K562 (cell line): ENCODE data around the gene CD9. TPM values are rescaled to one million over a fixed set of nuclear protein-coding genes. Genes with fewer than 3 reads are reported as not detected.

Experiments
- ATAC-seq: fragments of 200-7000 bp; cut with Tn5 transposase; 3 replicates; pipeline ENCODE4 v1.9.1; 2020; ENCODE audit warnings: moderate library complexity
- BruUV-seq: library from RNA; stranded (reverse); fragments of 400-500 nt; replicated peaks from 2 replicates; lab custom pipeline; 2021; lab: Mats Ljungman, UMichigan
- CTCF ChIA-PET: fragments of 300-600 bp; formaldehyde crosslinking; extraction: SDS; loops from one replicate; lab custom pipeline; 2021; ENCODE audit warnings: low intra/inter-chr PET ratio; lab: Yijun Ruan, JAX
- POLR2A ChIA-PET: fragments of 300-600, 350-650 bp; sonication (Branson Sonifier 250); formaldehyde crosslinking; extraction: SDS; loops from one replicate; lab custom pipeline; 2021; ENCODE audit warnings: antibody characterized with exemption, inconsistent platforms; lab: Yijun Ruan, JAX
- DNase-seq, 4 experiments: peaks; one replicate each; pipeline versions ENCODE4 v3.0.0 to v3.0.0-alpha.2; 2011 to 2018; ENCODE audit warnings: low spot score in 3 of 4, mixed read lengths in 3 of 4; ENCODE audit errors: extremely low read depth in 1 of 4
- FAIRE-seq: peaks from 2 replicates; lab custom pipeline; 2011; peaks lifted over from hg19 to GRCh38; lab: Jason Lieb, UNC
- H2AFZ ChIP-seq: 2 replicates; pipeline ENCODE4 v1.6.0; 2011; ENCODE audit warnings: low read depth, low read length, control low read depth, inconsistent platforms
- H3K27ac ChIP-seq: fragments of 200-600 bp; 3 replicates; pipeline ENCODE4 v1.8.0; 2011; ENCODE audit warnings: low read depth, mild to moderate bottlenecking, control low read depth, inconsistent platforms, low read length, moderate library complexity, mixed read lengths; ENCODE audit errors: extremely low read depth
- H3K27me3 ChIP-seq, 2 experiments: fragments of 300-600 bp in 1 of 2; 2 replicates in 1 of 2; 3 replicates in 1 of 2; pipeline versions ENCODE4 v1.6.0 to v1.8.0; 2011; ENCODE audit warnings: inconsistent platforms in 2 of 2, low read length in 2 of 2, mild to moderate bottlenecking in 1 of 2, mixed read lengths in 1 of 2, moderate library complexity in 1 of 2; ENCODE audit not compliant: control insufficient read depth in 2 of 2, insufficient read depth in 2 of 2
- H3K36me3 ChIP-seq: fragments of 300-600 bp; 3 replicates; pipeline ENCODE4 v1.8.0; 2011; ENCODE audit warnings: mild to moderate bottlenecking, low read length, inconsistent platforms; ENCODE audit not compliant: control insufficient read depth, insufficient read depth
- H3K4me1 ChIP-seq, 2 experiments: fragments of 200-600 bp in 1 of 2; replicated peaks in 1 of 2; 2 replicates in 1 of 2; 3 replicates in 1 of 2; pipeline versions ENCODE4 v1.5.1 to v1.8.0; 2011; ENCODE audit warnings: inconsistent platforms in 2 of 2, low read length in 2 of 2, mild to moderate bottlenecking in 1 of 2, mixed read lengths in 1 of 2, moderate library complexity in 1 of 2; ENCODE audit not compliant: control insufficient read depth in 2 of 2, insufficient read depth in 2 of 2
- H3K4me2 ChIP-seq: 2 replicates; pipeline ENCODE4 v1.6.1; 2011; ENCODE audit warnings: low read length, control low read depth, inconsistent platforms, mixed read lengths; ENCODE audit not compliant: insufficient read depth
- H3K4me3 ChIP-seq: fragments of 200-600 bp; sonication (generic), shearing (Covaris generic); 2 replicates; pipeline ENCODE4 v1.5.1; 2016; ENCODE audit warnings: control low read depth, inconsistent platforms
- H3K79me2 ChIP-seq: fragments of 200-600 bp; 3 replicates; pipeline ENCODE4 v1.8.0; 2011; ENCODE audit warnings: low read length, inconsistent platforms; ENCODE audit not compliant: control insufficient read depth, insufficient read depth
- H3K9ac ChIP-seq, 2 experiments: 2 replicates each; pipeline versions ENCODE4 v1.6.0 to v1.6.1; 2011; ENCODE audit warnings: low read depth in 2 of 2, low read length in 2 of 2, control low read depth in 1 of 2, inconsistent platforms in 1 of 2, mild to moderate bottlenecking in 1 of 2, mixed read lengths in 1 of 2; ENCODE audit not compliant: insufficient read depth in 1 of 2
- H3K9me1 ChIP-seq: one replicate; pipeline ENCODE4 v1.6.0; 2011; ENCODE audit warnings: inconsistent platforms, mild to moderate bottlenecking, low read length, moderate library complexity; ENCODE audit not compliant: control insufficient read depth, insufficient read depth
- H3K9me3 ChIP-seq: replicated peaks from 2 replicates; pipeline ENCODE4 v1.5.1; 2011; ENCODE audit warnings: low read depth, low read length, inconsistent platforms; ENCODE audit not compliant: control insufficient read depth, insufficient read depth
- H4K20me1 ChIP-seq: replicated peaks from 2 replicates; pipeline ENCODE4 v1.6.1; 2011; ENCODE audit warnings: low read length, inconsistent platforms, mixed read lengths; ENCODE audit not compliant: control insufficient read depth, insufficient read depth
- CEBPB ChIP-seq: fragments of 450-650 bp; IDR thresholded peaks from 2 replicates; pipeline ENCODE4 v1.6.1; 2016; ENCODE audit warnings: missing genetic modification characterization, missing compliant biosample characterization
- CEBPG ChIP-seq, 3 experiments: fragments of 200-800 bp in 1 of 3; sonication (Bioruptor generic) in 1 of 3; sonication (generic) in 1 of 3; formaldehyde crosslinking in 1 of 3; IDR thresholded peaks in 2 of 3; conservative IDR thresholded peaks in 1 of 3; 2 replicates each; pipeline versions ENCODE4 v1.6.1 to v1.8.0; 2016 to 2022; ENCODE audit warnings: missing compliant biosample characterization in 2 of 3, missing genetic modification characterization in 2 of 3, mild to moderate bottlenecking in 1 of 3, missing genetic modification reagents in 1 of 3
- MEF2D ChIP-seq: conservative IDR thresholded peaks from 2 replicates; pipeline ENCODE4 v1.6.1; 2016; ENCODE audit warnings: low read depth, missing genetic modification characterization, missing compliant biosample characterization
- WGBS: fragments of 100-300 bp; shearing (Covaris generic); methylation state at CpG from one replicate; pipeline ENCODE4 v1.1.6; 2016; ENCODE audit warnings: low coverage, mixed read lengths; ENCODE audit not compliant: insufficient coverage; ENCODE audit errors: missing lambda C conversion rate; 5-methylcytosine and 5-hydroxymethylcytosine counted together
- in situ Hi-C: fragments of 300-500 bp; cut with MboI; formaldehyde crosslinking; loops from 4 replicates; pipeline ENCODE4 v1.15.0; 2018; ENCODE audit warnings: inconsistent platforms, mixed read lengths
- intact Hi-C: fragments of 100-400 bp; cut with micrococcal nuclease; formaldehyde crosslinking; loops from 2 replicates; pipeline ENCODE4 v1.14.2; 2022
- polyA plus RNA-seq, 8 experiments: library from polyadenylated mRNA; depleted of rRNA in 4 of 8; stranded (reverse) in 5 of 8; unstranded in 3 of 8; fragments of >200 nt; fragmentation: Nextera tagmentation in 2 of 8; fragmentation: Illumina TruSeq in 1 of 8; extraction: Ambion mirVana in 2 of 8; extraction: Trizol in 1 of 8; gene quantifications; 2 replicates each; pipeline versions ENCODE4 v1.2.1 to v1.2.3, GENCODE V29; 2011 to 2014; ENCODE audit warnings: inconsistent platforms in 1 of 8, missing spikeins in 1 of 8
- total RNA-seq, 7 experiments: library from RNA; depleted of rRNA in 6 of 7; stranded (reverse); fragments of >200 nt in 6 of 7; fragmentation: Illumina TruSeq in 2 of 7; extraction: Trizol in 2 of 7; gene quantifications; 2 replicates each; pipeline versions ENCODE4 v1.2.1 to v1.2.3, GENCODE V29; 2011 to 2021; ENCODE audit warnings: low replicate concordance in 1 of 7
- TF ChIP-seq, protein P1 (sequence below): fragments of 450-650 bp; IDR thresholded peaks from 2 replicates; pipeline ENCODE4 v1.6.1; 2016; ENCODE audit warnings: missing biosample characterization, missing genetic modification characterization

Gene CD9
- total and polyA plus RNA-seq, 9 of the 15 experiments (the other 6 are each of a cell fraction or from before 2014, with no cell fraction given): 0.43 to 5.6 (median 0.62) TPM

DNA sequence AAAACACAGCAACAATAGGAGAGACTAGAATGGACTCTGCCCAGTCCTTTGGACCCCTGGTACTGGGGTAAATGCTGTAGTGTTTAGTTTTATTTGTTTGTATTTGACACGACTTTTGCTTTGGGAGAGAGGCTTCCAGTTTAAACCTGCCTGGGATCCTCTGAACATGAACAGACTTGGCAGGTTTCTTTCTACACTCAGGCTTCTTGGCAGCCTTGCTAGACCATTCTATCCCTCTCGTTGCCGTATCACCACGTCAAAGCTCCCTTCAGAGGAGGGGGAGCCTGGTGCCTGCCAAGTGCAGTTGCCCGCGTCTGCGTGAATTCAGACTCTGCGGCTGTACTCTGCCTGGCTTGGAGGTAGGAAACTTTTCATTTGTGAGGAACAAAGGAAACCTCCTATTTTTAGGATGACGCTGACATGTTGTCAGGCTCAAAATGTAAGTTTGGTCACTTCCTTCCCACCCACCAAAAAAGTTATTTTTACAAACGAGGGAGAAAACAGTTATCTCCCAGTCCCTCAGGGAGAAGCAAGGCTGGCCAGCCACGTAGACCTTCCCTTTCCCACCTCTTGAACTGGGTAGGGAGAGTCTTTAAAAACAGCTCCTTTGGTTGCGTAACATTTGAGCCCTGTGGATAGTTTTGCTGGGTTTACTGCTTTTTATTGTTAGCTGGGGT, 25.9 kb downstream of the CD9 start:
- in situ Hi-C loops: no loop called here
- BruUV-seq: no TSS peak
- Histone ChIP-seq H3K36me3 (no peaks in the 10 kb centered on the region), H3K27me3 (peaks cover 25 to 73% of the 10 kb centered on the region in 2 experiments), H3K9ac (no peak overlapping the region), H4K20me1 (no peaks in the 10 kb centered on the region), H2AFZ (no peak overlapping the region), H3K79me2 (no peaks in the 10 kb centered on the region), H3K4me2 (no peak overlapping the region), H3K4me1 (peaks cover 2 to 5% of the 10 kb centered on the region in 2 experiments; a peak in 4 of 5 replicates), H3K4me3 (no peak overlapping the region), H3K27ac (no peak overlapping the region), H3K9me1 (no peaks in the 10 kb centered on the region), H3K9me3 (no peaks in the 10 kb centered on the region)
- ATAC-seq (no peak), FAIRE-seq (no peak), DNase-seq (no peak)
- CTCF ChIA-PET: no interaction called here
- intact Hi-C loops: no loop called here
- WGBS: 15% methylated on average over 11 of the region's 12 CpGs
- POLR2A ChIA-PET: interaction anchor here (0.6 to 0.9 kb wide), 3 partner anchors 13 to 943 kb away, joined by 3 read pairs; no protein-coding TSS in a partner anchor
- TF ChIP-seq, protein P1, sequence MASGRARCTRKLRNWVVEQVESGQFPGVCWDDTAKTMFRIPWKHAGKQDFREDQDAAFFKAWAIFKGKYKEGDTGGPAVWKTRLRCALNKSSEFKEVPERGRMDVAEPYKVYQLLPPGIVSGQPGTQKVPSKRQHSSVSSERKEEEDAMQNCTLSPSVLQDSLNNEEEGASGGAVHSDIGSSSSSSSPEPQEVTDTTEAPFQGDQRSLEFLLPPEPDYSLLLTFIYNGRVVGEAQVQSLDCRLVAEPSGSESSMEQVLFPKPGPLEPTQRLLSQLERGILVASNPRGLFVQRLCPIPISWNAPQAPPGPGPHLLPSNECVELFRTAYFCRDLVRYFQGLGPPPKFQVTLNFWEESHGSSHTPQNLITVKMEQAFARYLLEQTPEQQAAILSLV (tag): peak; percentile 33; the same call in 1 of the 2 replicates
- TF ChIP-seq CEBPG (CRISPR knock-in tag; IDR thresholded peaks at IDR 0.05) (peak; percentile 25; the same call in 1 of the 2 replicates), CEBPG (tag; conservative IDR thresholded peaks at IDR 0.05 in 1 of 2, IDR thresholded peaks at IDR 0.05 in 1 of 2) (peak; percentile 58 to 88; a peak in 3 of 4 replicates), CEBPB (tag) (peak; percentile 94), MEF2D (tag) (no peak)
